ENCODE measurements around the gene GINS1. TPM values are rescaled to one million over a fixed set of nuclear protein-coding genes. Genes with fewer than 3 reads are reported as not detected.
A peak's percentile ranks its signal among the peaks of the same experiment; 100 is the strongest.

The GINS1 gene
- polyA plus RNA-seq, 1 experiment: 2.7 TPM

DNA sequence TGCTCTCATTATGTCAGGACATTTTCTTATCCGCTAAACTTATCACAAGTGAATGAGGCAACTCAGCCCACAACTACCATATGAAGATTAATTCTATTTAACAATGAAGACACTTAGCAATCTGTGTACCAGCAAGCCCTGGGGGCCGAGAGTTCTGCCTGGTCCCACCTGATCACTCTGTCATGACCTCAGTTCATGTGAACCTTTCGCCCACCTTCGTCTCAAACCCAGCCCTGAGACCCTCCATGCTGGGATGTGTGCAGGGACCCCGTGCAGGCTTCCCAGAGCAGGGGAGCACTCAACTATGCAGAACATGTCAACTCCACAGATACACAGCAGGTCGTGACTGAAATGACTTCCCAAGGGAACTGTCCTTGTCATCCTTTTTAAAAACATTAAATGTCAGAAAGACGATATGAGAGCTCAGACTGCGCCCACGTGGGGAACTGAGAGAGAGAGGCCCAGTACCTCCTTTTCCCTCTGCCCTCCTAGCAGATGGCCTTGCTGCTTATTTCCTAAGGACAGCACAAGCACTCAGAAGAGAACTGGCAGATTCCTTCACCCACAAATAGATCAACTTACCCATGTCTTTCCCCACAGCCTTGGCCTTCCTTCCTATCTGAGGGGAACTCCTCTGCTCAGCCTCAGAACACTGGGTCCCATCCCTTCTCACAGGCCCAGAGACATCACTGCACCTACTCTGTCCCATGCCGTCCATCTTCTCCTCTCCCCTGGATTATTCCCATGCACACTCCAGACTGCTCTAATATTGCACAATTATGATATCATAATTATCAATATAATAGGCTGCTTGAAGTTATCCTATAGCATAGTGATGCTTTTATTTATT lies 28.4 kb upstream of the GINS1 start:
- DNase-seq (ENCODE audit: low read depth): no peak
- Histone ChIP-seq H3K36me3 (ENCODE audit: control insufficient read depth, insufficient read depth, low read length) (peaks cover 3% of the 10 kb centered on the region; the same call in 1 of the 2 replicates), H3K27me3 (ENCODE audit: control insufficient read depth, insufficient read depth, low read length) (no peaks in the 10 kb centered on the region), H3K4me3 (ENCODE audit: low read depth, low read length) (no peak overlapping the region)
- CTCF ChIA-PET: no interaction called here
- TF ChIP-seq, protein P1, sequence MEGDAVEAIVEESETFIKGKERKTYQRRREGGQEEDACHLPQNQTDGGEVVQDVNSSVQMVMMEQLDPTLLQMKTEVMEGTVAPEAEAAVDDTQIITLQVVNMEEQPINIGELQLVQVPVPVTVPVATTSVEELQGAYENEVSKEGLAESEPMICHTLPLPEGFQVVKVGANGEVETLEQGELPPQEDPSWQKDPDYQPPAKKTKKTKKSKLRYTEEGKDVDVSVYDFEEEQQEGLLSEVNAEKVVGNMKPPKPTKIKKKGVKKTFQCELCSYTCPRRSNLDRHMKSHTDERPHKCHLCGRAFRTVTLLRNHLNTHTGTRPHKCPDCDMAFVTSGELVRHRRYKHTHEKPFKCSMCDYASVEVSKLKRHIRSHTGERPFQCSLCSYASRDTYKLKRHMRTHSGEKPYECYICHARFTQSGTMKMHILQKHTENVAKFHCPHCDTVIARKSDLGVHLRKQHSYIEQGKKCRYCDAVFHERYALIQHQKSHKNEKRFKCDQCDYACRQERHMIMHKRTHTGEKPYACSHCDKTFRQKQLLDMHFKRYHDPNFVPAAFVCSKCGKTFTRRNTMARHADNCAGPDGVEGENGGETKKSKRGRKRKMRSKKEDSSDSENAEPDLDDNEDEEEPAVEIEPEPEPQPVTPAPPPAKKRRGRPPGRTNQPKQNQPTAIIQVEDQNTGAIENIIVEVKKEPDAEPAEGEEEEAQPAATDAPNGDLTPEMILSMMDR (IDR thresholded peaks at IDR 0.05; ENCODE audit: insufficient read depth, low read depth, low read length): no peak
- POLR2A ChIA-PET: no interaction called here

DNA sequence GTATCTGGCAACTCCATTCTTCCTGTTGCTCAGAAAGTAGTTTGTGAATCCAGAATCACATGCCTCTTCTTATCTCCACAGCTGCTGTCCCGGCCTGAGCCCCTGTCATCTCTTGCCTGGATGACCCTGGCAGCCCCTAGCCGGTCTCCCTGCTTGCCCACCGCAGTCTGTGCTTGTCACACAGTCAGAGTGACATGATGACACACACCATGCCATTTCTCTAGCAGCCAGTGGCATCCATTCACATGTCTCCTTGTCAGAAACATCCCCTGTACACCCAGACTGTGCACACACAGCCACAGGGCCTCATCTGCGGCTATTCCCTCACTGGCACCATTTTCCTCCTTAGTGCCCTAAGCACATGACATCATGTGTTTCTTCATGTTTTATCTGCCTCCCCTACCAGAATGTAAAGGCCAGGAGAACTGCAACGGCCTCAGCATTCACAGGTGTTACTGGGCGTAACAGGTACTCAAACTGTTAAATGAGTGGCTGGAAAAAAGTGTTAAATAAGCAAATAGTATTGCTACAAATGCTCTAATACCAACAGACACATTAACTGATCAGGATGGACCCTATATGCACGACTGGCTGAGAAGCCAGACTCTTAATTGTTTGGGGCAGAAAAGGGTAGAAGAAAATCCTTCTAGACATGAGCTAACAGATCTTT lies 26.4 kb upstream of the GINS1 start:
- TF ChIP-seq, protein P1 (IDR thresholded peaks at IDR 0.05; ENCODE audit: insufficient read depth, low read depth, low read length): no peak
- peaks cover 3% of the 10 kb centered on the region; the same call in 1 of the 2 replicates for H3K36me3 ChIP-seq (ENCODE audit: control insufficient read depth, insufficient read depth, low read length)
- ChIA-PET CTCF (no interaction called here), POLR2A (no interaction called here)
- no peaks in the 10 kb centered on the region for H3K27me3 ChIP-seq (ENCODE audit: control insufficient read depth, insufficient read depth, low read length)
- no peak overlapping the region for H3K4me3 ChIP-seq (ENCODE audit: low read depth, low read length)
- no peak for DNase-seq (ENCODE audit: low read depth)

DNA sequence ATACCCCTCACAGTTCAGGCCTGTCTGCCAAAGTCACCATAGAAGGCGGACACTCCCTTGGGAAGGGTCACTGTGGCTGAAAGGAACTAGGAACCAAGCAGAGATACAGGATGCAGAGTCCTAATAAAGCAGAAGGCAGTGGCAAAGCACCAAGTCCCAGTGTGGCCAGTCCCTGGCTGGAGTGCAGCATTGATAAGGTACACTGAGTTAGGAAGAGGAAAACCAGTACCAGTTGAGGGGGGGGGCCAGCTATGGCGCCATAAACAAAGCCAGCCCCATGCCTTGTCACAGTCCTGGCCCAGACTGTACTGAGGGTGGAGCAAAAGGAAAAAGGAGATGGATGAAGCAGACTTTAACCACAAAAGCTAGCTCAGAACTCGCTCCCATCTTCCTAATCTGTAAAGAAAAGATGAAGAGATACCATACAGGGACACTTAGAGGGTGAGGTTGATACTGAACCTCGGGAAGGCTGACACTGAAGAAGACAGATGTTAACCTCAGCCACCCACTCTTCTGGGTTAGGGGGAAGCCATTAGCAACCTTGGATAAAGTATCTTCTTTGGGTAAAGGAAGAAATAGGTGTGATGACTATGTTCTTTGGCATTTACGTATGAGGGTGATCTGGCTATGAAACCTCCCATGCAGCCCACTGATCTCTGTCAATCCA lies 24.6 kb upstream of the GINS1 start:
- Histone ChIP-seq H3K27me3 (ENCODE audit: control insufficient read depth, insufficient read depth, low read length) (no peaks in the 10 kb centered on the region), H3K36me3 (ENCODE audit: control insufficient read depth, insufficient read depth, low read length) (peaks cover 3% of the 10 kb centered on the region; the same call in 1 of the 2 replicates), H3K4me3 (ENCODE audit: low read depth, low read length) (no peak overlapping the region)
- ChIA-PET CTCF (no interaction called here), POLR2A (no interaction called here)
- TF ChIP-seq, protein P1 (IDR thresholded peaks at IDR 0.05; ENCODE audit: insufficient read depth, low read depth, low read length): no peak
- no peak for DNase-seq (ENCODE audit: low read depth)

GRCh38 chr20:25389401-25389857 lies 18.0 kb upstream of the GINS1 start:
- TF ChIP-seq, protein P1 (IDR thresholded peaks at IDR 0.05; ENCODE audit: insufficient read depth, low read depth, low read length): no peak
- CTCF ChIA-PET: no interaction called here
- POLR2A ChIA-PET: no interaction called here
- Histone ChIP-seq H3K27me3 (ENCODE audit: control insufficient read depth, insufficient read depth, low read length) (no peaks in the 10 kb centered on the region), H3K36me3 (ENCODE audit: control insufficient read depth, insufficient read depth, low read length) (no peaks in the 10 kb centered on the region), H3K4me3 (ENCODE audit: low read depth, low read length) (peak overlapping the region; percentile 97)
- no peak for DNase-seq (ENCODE audit: low read depth)
